OCI-M2 (cell line): ENCODE results near the gene TLE3.

Experiments used
- DNase-seq: peaks from one replicate; lab custom pipeline; 2025; ENCODE audit not compliant: unreplicated experiment; lab: John Stamatoyannopoulos, UW

The TLE3 gene

DNA sequence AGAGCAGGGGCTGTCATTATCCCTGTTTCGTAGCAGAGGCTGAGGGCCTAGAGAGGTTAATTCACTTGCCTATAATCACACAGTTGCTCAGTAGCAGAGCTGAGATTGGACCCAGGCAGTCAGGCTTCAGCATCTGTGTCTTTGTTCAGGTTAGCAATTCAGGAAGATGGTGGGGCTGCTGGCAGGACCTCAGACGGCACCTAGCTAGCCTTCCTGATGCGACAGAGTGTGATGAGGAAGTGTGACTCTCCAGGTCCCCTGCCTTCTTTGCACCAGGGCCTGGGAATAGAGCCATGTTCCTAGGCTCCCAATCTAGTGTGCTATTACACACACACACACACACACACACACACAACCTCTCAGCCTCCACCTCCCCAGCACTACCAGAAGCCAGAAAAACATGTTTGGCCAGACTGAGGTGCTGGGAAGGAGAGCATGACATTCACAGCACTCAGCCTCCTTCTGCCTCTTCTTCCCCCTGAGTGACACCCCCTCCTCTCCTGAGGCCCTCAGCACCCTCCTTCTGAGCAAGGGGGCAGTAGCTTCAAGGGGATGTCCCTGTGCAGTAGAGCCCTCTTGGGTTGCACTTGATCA lies 88.9 kb downstream of the TLE3 start:
- DNase-seq = no peak

DNA sequence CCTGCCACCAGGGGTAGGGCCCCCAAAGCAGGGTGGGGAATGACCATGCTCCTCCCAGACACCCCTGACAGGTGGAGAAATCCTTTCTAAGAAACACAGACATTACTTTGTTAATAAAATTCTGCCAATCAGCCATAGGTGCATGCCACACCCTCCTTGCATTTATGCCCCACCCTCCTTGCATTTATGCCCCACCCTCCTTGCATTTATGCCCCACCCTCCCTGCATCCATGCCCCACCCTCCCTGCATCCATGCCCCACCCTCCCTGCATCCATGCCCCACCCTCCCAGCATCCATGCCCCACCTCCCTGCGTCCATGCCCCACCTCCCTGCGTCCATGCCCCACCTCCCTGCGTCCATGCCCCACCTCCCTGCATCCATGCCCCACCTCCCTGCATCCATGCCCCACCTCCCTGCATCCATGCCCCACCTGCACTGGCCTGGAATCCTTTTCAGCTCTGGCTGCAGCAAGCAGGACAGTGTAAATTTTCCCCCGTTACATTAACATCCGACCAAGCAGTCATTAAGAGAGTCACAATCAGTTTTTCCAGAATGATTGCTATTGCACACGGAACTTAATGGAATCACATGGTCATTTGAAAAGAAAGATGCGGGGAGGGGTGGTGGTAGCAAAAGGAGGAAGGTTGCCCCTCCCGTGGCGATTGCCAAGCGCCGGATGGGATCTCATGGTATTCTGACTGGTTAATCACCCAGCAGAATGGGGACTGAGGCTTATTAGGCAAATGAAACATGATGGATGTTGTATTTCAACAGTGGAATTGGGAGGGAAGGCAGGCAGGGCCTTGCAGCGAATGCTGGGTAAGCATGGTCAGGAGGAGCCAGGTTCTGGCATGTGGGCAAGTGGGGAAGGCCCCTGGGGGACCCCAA lies 91.2 kb downstream of the TLE3 start:
- no peak for DNase-seq

DNA sequence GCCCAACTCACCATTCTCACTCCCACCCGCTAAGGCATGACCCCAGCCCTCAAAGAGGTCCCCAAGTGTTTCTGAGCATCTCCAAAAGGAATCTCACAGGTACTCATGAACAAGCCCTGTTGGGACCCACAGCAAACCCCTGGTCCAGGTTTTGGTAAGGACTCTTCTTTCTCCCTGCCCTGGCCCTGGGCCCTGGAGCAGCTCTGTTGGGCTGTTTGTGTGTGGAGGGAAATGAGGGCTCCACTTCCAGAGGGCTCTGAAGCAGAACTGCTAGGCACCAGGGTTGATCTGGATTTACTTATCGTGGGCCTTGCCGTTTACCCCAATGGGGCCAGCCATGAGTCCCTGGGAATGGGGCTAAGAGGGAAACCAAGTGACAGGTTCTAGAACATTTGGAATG lies 92.9 kb downstream of the TLE3 start:
- no peak for DNase-seq

DNA sequence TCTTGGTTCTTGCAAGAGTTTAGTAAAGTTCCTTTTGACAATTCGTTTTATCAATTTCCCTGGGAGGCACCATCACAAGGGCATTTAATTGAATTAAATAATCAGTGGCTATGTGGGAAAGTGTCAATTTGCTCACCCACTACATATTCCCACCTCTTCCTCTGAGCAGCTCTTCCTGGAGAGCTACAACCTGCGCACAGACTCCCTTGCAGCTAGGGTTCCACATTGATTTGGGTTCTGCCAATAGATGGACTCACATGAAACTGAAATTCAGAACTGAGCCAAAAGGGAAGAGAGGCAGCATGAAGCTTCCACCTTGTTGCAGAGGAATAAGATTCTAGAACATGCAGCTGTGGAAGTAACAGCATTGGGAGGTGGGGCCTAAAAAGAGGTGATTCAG lies 94.8 kb downstream of the TLE3 start:
- DNase-seq = no peak

DNA sequence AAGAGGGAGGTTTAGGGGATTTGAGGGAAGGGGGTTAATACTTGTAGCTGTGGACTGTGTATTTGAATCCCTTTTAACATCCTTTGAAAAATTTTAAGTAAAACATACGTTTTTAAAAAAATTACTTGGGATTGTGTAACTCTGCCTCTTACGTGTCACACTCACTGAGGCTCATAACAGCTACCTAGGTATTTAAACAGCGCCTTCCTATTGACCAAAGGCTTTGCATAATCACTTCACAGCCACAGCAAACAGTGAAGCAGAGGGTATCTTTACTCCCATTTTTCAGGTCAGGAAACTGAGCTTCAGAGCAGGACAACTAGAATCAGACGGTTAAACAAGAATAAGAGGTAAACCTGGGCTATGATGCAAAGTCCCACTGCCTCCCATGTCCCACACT lies 95.9 kb downstream of the TLE3 start:
- no peak for DNase-seq

DNA sequence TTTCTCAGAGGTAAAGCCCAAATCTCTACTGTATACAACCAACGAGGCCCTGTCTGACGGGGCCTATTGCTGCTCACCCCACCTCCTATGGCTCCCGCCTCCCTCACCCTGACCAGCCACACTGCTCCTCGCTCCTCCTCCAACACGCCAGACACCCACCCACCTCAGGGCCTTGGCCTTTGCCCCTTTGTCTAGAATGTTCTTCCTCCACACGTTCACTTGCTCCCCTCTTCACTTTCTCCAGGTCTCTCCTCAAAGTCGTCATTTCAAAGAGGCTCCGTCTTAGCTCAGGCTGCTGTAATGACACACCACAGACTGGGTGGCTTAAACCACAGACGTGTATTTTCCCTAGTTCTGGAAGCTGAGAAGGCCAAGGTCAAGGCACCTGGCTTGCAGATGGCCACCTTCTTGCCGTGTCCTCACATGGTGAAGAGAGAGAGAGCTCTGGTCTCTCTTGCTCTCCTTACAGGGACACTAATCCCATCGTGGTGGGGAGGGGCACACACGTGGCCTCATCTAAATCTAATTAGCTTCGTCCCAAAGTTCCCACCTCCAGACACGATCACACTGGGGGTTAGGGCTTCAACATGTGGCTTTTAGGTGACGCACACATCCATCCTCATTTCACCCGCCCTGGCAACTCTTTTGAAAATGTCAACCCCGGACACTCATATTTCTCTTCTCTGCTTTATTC lies 98.2 kb downstream of the TLE3 start:
- DNase-seq = no peak

DNA sequence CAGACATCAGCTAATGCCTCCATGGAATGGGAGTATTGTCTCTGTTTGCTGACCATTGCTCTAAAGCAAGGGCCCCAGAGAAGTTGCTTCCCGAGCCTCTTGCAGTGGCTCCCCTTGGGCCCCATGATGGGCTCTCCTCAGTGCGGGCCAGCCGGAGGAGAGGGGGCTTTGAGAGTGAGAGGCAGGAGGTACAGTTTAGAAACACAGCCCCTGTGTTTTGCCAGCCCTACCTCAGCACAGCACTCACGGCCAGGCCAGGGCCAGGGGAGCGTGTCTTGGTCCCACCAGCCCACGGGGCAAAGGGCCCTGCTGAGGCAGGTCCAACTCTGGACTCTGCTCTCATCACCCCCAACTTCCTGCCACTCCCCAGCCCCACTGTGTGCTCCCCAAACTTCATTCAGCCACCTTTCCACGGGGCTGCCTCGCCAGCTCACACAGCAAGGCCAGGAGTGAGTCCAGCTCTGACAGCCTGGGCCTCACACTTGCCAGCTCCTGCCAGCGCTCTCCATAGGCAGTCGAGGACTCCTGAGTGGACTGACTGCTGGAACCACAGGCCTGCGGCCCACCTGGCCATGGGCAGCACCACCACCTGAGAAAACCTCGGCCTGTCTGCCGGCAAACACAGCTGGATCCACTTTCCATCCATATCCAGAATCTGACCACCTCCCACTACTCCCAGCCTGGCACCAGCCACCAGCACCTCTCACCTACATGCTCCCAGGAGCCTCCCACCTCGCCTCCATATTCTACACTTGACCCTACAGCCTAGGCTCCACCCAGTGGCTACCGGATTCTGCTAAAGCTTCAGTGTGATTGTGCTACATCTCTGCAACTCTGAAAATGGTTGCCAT lies 99.0 kb downstream of the TLE3 start:
- no peak for DNase-seq

DNA sequence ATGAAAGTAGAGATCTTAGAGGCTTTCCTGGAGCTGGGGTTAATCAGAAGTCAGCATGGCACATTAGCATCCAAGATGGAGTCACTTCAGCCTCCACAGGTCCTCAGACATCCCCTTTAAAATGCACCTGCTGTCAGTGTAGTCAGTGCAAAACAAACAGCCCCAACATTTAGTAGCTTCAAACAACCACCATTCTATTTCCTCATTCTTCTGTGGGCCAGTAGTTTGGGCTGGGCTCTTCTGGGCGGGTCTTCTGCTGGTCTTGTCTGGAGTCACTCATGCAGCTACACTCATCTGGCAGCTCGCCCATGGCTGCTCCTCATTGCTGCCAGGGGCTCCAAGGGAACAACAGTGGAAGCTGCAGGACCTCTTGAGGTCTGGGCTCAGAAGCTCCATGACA lies 99.9 kb downstream of the TLE3 start:
- no peak for DNase-seq
